Measurements from ENCODE around the gene ANK3. TPM values are rescaled to one million over a fixed set of nuclear protein-coding genes. Genes with fewer than 3 reads are reported as not detected.

The ANK3 gene
- total RNA-seq, 1 experiment from 2014 or later, result 69.6 TPM

DNA sequence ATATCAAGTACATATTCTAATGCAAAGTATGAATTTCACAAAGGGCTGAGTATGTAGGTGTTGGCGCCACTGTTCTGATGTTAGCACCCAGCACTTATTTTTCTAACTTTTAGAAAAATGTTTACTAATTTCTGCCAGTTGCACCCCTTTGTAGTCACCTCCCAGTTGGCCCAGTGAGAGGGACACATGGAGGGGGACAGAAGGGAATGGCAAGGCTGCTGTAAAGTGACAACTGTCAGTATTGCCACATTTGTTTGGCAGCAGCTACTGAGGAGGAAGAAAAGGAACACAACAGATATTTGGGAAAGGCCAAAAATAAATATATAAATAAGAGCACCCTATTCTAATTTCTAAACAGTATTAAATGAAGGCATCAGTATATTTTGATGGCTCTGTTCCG lies 57.3 kb downstream of the ANK3 start:
- Mint-ChIP-seq H3K4me3 (no peak overlapping the region), H3K27me3 (ENCODE audit: low read depth) (no peaks in the 10 kb centered on the region), H3K9me3 (peaks cover 16% of the 10 kb centered on the region), H3K27ac (no peak overlapping the region), H3K4me1 (peaks cover 28% of the 10 kb centered on the region), H3K36me3 (no peaks in the 10 kb centered on the region)
- ChIA-PET CTCF (no interaction called here), POLR2A (no interaction called here)
- ATAC-seq, result no peak
- no peak for TF ChIP-seq ZNF232 (CRISPR knock-in tag; IDR thresholded peaks at IDR 0.05)
- no peak for TF ChIP-seq MYBL2 (CRISPR knock-in tag; IDR thresholded peaks at IDR 0.05)
- DNase-seq (ENCODE audit: low spot score), result no peak

GRCh38 chr10:60331886-60332285 lies 57.8 kb downstream of the ANK3 start:
- no peak for TF ChIP-seq ZNF232 (CRISPR knock-in tag; IDR thresholded peaks at IDR 0.05)
- TF ChIP-seq, protein P1, sequence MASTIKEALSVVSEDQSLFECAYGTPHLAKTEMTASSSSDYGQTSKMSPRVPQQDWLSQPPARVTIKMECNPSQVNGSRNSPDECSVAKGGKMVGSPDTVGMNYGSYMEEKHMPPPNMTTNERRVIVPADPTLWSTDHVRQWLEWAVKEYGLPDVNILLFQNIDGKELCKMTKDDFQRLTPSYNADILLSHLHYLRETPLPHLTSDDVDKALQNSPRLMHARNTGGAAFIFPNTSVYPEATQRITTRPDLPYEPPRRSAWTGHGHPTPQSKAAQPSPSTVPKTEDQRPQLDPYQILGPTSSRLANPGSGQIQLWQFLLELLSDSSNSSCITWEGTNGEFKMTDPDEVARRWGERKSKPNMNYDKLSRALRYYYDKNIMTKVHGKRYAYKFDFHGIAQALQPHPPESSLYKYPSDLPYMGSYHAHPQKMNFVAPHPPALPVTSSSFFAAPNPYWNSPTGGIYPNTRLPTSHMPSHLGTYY (CRISPR knock-in tag; IDR thresholded peaks at IDR 0.05), result no peak
- TF ChIP-seq MXD4 (CRISPR knock-in tag; IDR thresholded peaks at IDR 0.05; ENCODE audit: borderline replicate concordance), result no peak
- no peak for TF ChIP-seq CREM (CRISPR knock-in tag; IDR thresholded peaks at IDR 0.05)
- no peak for TF ChIP-seq FOXK1 (CRISPR knock-in tag; IDR thresholded peaks at IDR 0.05)
- no peak for TF ChIP-seq GRHL2 (CRISPR knock-in tag; IDR thresholded peaks at IDR 0.05; ENCODE audit: insufficient replicate concordance, severe bottlenecking)
- TF ChIP-seq SMAD3 (CRISPR knock-in tag; IDR thresholded peaks at IDR 0.05; ENCODE audit: borderline replicate concordance), result no peak
- TF ChIP-seq, protein P2, sequence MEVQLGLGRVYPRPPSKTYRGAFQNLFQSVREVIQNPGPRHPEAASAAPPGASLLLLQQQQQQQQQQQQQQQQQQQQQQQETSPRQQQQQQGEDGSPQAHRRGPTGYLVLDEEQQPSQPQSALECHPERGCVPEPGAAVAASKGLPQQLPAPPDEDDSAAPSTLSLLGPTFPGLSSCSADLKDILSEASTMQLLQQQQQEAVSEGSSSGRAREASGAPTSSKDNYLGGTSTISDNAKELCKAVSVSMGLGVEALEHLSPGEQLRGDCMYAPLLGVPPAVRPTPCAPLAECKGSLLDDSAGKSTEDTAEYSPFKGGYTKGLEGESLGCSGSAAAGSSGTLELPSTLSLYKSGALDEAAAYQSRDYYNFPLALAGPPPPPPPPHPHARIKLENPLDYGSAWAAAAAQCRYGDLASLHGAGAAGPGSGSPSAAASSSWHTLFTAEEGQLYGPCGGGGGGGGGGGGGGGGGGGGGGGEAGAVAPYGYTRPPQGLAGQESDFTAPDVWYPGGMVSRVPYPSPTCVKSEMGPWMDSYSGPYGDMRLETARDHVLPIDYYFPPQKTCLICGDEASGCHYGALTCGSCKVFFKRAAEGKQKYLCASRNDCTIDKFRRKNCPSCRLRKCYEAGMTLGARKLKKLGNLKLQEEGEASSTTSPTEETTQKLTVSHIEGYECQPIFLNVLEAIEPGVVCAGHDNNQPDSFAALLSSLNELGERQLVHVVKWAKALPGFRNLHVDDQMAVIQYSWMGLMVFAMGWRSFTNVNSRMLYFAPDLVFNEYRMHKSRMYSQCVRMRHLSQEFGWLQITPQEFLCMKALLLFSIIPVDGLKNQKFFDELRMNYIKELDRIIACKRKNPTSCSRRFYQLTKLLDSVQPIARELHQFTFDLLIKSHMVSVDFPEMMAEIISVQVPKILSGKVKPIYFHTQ (CRISPR knock-in tag; IDR thresholded peaks at IDR 0.05), result no peak
- TF ChIP-seq, protein P3, sequence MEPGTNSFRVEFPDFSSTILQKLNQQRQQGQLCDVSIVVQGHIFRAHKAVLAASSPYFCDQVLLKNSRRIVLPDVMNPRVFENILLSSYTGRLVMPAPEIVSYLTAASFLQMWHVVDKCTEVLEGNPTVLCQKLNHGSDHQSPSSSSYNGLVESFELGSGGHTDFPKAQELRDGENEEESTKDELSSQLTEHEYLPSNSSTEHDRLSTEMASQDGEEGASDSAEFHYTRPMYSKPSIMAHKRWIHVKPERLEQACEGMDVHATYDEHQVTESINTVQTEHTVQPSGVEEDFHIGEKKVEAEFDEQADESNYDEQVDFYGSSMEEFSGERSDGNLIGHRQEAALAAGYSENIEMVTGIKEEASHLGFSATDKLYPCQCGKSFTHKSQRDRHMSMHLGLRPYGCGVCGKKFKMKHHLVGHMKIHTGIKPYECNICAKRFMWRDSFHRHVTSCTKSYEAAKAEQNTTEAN (CRISPR knock-in tag; IDR thresholded peaks at IDR 0.05), result no peak
- no peak for TF ChIP-seq FOXJ3 (CRISPR knock-in tag; IDR thresholded peaks at IDR 0.05; ENCODE audit: borderline replicate concordance)
- TF ChIP-seq ELF4 (CRISPR knock-in tag; IDR thresholded peaks at IDR 0.05; ENCODE audit: low read depth), result no peak
- no peak for TF ChIP-seq MLX (CRISPR knock-in tag; IDR thresholded peaks at IDR 0.05)
- no peak for TF ChIP-seq PRRX2 (CRISPR knock-in tag; IDR thresholded peaks at IDR 0.05)
- TF ChIP-seq, protein P4, sequence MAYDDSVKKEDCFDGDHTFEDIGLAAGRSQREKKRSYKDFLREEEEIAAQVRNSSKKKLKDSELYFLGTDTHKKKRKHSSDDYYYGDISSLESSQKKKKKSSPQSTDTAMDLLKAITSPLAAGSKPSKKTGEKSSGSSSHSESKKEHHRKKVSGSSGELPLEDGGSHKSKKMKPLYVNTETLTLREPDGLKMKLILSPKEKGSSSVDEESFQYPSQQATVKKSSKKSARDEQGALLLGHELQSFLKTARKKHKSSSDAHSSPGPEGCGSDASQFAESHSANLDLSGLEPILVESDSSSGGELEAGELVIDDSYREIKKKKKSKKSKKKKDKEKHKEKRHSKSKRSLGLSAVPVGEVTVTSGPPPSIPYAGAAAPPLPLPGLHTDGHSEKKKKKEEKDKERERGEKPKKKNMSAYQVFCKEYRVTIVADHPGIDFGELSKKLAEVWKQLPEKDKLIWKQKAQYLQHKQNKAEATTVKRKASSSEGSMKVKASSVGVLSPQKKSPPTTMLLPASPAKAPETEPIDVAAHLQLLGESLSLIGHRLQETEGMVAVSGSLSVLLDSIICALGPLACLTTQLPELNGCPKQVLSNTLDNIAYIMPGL (CRISPR knock-in tag; IDR thresholded peaks at IDR 0.05), result no peak
- TF ChIP-seq ZNF121 (CRISPR knock-in tag; IDR thresholded peaks at IDR 0.05), result no peak
- TF ChIP-seq, protein P5, sequence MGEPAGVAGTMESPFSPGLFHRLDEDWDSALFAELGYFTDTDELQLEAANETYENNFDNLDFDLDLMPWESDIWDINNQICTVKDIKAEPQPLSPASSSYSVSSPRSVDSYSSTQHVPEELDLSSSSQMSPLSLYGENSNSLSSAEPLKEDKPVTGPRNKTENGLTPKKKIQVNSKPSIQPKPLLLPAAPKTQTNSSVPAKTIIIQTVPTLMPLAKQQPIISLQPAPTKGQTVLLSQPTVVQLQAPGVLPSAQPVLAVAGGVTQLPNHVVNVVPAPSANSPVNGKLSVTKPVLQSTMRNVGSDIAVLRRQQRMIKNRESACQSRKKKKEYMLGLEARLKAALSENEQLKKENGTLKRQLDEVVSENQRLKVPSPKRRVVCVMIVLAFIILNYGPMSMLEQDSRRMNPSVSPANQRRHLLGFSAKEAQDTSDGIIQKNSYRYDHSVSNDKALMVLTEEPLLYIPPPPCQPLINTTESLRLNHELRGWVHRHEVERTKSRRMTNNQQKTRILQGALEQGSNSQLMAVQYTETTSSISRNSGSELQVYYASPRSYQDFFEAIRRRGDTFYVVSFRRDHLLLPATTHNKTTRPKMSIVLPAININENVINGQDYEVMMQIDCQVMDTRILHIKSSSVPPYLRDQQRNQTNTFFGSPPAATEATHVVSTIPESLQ (CRISPR knock-in tag; IDR thresholded peaks at IDR 0.05), result no peak
- TF ChIP-seq, protein P6, sequence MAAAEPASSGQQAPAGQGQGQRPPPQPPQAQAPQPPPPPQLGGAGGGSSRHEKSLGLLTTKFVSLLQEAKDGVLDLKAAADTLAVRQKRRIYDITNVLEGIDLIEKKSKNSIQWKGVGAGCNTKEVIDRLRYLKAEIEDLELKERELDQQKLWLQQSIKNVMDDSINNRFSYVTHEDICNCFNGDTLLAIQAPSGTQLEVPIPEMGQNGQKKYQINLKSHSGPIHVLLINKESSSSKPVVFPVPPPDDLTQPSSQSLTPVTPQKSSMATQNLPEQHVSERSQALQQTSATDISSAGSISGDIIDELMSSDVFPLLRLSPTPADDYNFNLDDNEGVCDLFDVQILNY (CRISPR knock-in tag; IDR thresholded peaks at IDR 0.05), result no peak
- TF ChIP-seq RELA (CRISPR knock-in tag; IDR thresholded peaks at IDR 0.05; ENCODE audit: borderline replicate concordance), result no peak
- TF ChIP-seq MYBL2 (CRISPR knock-in tag; IDR thresholded peaks at IDR 0.05), result no peak
- POLR2A ChIA-PET, result no interaction called here
- Mint-ChIP-seq H3K4me1 (peaks cover 29% of the 10 kb centered on the region), H3K9me3 (peaks cover 16% of the 10 kb centered on the region), H3K27me3 (ENCODE audit: low read depth) (no peaks in the 10 kb centered on the region), H3K4me3 (no peak overlapping the region), H3K36me3 (no peaks in the 10 kb centered on the region), H3K27ac (no peak overlapping the region)
- DNase-seq (ENCODE audit: low spot score) (no peak), ATAC-seq (no peak)
- CTCF ChIA-PET, result no interaction called here

Measured in WTC11 (cell line).